K562 (cell line): ENCODE measurements around the gene MKNK1. TPM values are rescaled to one million over a fixed set of nuclear protein-coding genes. Genes with fewer than 3 reads are reported as not detected.

Source experiments
- DMBX1 ChIP-seq: fragments of 250-450 bp; sonication (Bioruptor Pico); IDR thresholded peaks from 2 replicates; pipeline ENCODE4 v1.8.0; 2022; ENCODE audit warnings: inconsistent platforms, mild to moderate bottlenecking, moderate library complexity, borderline replicate concordance
- ELF2 ChIP-seq: fragments of 250-450 bp; sonication (Bioruptor Pico); IDR thresholded peaks from 2 replicates; pipeline ENCODE4 v1.5.0; 2021; ENCODE audit warnings: mild to moderate bottlenecking
- HNRNPL ChIP-seq: fragments of 200-400 bp; formaldehyde crosslinking; IDR thresholded peaks from 2 replicates; pipeline ENCODE4 v1.6.1; 2017; ENCODE audit warnings: low read depth, mild to moderate bottlenecking, low read length
- MNT ChIP-seq, 2 experiments: fragments of 450-650 bp; conservative IDR thresholded peaks; 2 replicates each; pipeline ENCODE4 v1.6.1; 2017; ENCODE audit warnings: mild to moderate bottlenecking in 2 of 2, moderate library complexity in 2 of 2
- NKRF ChIP-seq: fragments of 450-650 bp; IDR thresholded peaks from 2 replicates; pipeline ENCODE4 v1.6.1; 2016; ENCODE audit warnings: borderline replicate concordance
- NONO ChIP-seq, 2 experiments: fragments of 200-400 bp in 1 of 2; fragments of 450-650 bp in 1 of 2; formaldehyde crosslinking in 1 of 2; IDR thresholded peaks; 2 replicates each; pipeline ENCODE4 v1.6.1; 2017; ENCODE audit warnings: low read depth in 2 of 2, mild to moderate bottlenecking in 2 of 2, moderate library complexity in 2 of 2, low read length in 1 of 2
- PRPF4 ChIP-seq: fragments of 200-400 bp; formaldehyde crosslinking; IDR thresholded peaks from one replicate; pipeline ENCODE4 v1.6.1; 2017; ENCODE audit warnings: low read length, low read depth, mild to moderate bottlenecking; ENCODE audit not compliant: insufficient read depth, poor library complexity, severe bottlenecking
- RERE ChIP-seq: sonication (generic); formaldehyde crosslinking; IDR thresholded peaks from 2 replicates; pipeline ENCODE4 v1.8.0; 2023; ENCODE audit warnings: missing genetic modification reagents, mild to moderate bottlenecking, borderline replicate concordance
- TEAD4 ChIP-seq, 2 experiments: sonication (generic) in 1 of 2; formaldehyde crosslinking in 1 of 2; IDR thresholded peaks; 2 replicates each; pipeline versions ENCODE4 v1.6.1 to v1.8.0; 2012 to 2022; ENCODE audit warnings: borderline replicate concordance in 1 of 2, inconsistent platforms in 1 of 2, low read length in 1 of 2, mild to moderate bottlenecking in 1 of 2, missing genetic modification reagents in 1 of 2
- ZNF583 ChIP-seq: fragments of 250-450 bp; sonication (Bioruptor Pico); IDR thresholded peaks from 2 replicates; pipeline ENCODE4 v1.4.0; 2020
- ZSCAN29 ChIP-seq: fragments of 450-650 bp; IDR thresholded peaks from 2 replicates; pipeline ENCODE4 v1.6.1; 2017
- polyA plus RNA-seq, 8 experiments: library from polyadenylated mRNA; depleted of rRNA in 4 of 8; stranded (reverse) in 5 of 8; unstranded in 3 of 8; fragments of >200 nt; fragmentation: Nextera tagmentation in 2 of 8; fragmentation: Illumina TruSeq in 1 of 8; extraction: Ambion mirVana in 2 of 8; extraction: Trizol in 1 of 8; gene quantifications; 2 replicates each; pipeline versions ENCODE4 v1.2.1 to v1.2.3, GENCODE V29; 2011 to 2014; ENCODE audit warnings: inconsistent platforms in 1 of 8, missing spikeins in 1 of 8
- total RNA-seq, 7 experiments: library from RNA; depleted of rRNA in 6 of 7; stranded (reverse); fragments of >200 nt in 6 of 7; fragmentation: Illumina TruSeq in 2 of 7; extraction: Trizol in 2 of 7; gene quantifications; 2 replicates each; pipeline versions ENCODE4 v1.2.1 to v1.2.3, GENCODE V29; 2011 to 2021; ENCODE audit warnings: low replicate concordance in 1 of 7
- TF ChIP-seq, protein P1 (sequence below): sonication (generic); formaldehyde crosslinking; IDR thresholded peaks from 2 replicates; pipeline ENCODE4 v1.9.0; 2022; ENCODE audit warnings: mild to moderate bottlenecking, missing genetic modification reagents
- TF ChIP-seq, protein P2 (sequence below): fragments of 250-450 bp; sonication (Bioruptor Pico); IDR thresholded peaks from 2 replicates; pipeline ENCODE4 v1.5.0; 2021; ENCODE audit warnings: mild to moderate bottlenecking, borderline replicate concordance

Gene MKNK1
- total and polyA plus RNA-seq, 9 of the 15 experiments (the other 6 are each of a cell fraction or from before 2014, with no cell fraction given) = 27.7 to 51.3 (median 43.7) TPM

DNA sequence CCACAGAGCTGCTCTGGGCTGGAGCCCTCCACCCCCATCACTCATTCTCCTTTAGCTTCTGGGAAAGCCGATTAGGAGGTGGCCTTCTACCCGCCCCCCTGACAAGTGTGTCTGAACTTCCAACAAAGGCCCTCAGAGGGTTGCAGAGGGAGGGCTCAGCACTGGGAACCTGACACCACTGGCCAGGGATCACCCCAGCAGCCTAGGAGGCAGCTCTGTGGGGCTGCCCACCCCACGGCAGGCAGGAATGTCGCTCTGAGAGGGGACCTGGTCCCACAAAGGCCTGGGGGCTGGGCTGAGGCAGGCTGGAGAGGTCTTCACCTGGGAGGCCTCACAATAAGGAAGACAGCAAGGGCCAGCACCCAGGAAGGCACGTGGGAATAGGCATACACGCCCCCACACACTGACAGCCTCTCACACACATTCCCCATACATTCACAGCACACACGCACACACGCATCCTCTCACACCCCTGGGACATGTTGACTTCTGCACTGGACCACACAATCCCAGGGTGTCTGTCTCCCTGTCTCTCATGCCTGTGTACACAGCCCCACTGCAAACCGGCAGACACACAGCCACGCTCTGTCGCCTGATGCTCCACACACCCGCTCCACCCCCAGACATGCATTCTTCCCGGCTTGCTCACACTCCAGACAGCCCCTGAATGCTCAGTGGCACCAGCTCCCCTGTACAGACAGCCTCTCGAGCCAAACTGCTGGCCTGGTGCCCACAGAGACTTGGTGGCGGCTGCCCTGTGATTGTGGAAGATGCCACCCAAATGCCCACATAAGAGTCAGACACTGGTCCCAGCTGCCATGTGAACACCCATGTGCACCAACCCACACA is 83.8 kb downstream of the MKNK1 start (continued):
- no peak for TF ChIP-seq RERE
- TF ChIP-seq, protein P1, sequence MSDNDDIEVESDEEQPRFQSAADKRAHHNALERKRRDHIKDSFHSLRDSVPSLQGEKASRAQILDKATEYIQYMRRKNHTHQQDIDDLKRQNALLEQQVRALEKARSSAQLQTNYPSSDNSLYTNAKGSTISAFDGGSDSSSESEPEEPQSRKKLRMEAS = peak; percentile 80
- no peak for TF ChIP-seq NONO (IDR thresholded peaks at IDR 0.05; ENCODE audit: low read depth in 2 of 2, low read length in 1 of 2)
- peak in 1 of 2 experiments; percentile 88; a peak in 3 of 4 replicates for TF ChIP-seq MNT (conservative IDR thresholded peaks at IDR 0.05)
- TF ChIP-seq DMBX1 (CRISPR knock-in tag) = peak; percentile 33; the same call in 1 of the 2 replicates
- no peak for TF ChIP-seq HNRNPL
- no peak for TF ChIP-seq ELF2 (CRISPR knock-in tag)
- 0 out of 2 replicates have a peak, but pooled peaks have one; percentile 14 for TF ChIP-seq ZNF583 (CRISPR knock-in tag)
- 0 out of 2 replicates have a peak, but pooled peaks have one; percentile 36 for TF ChIP-seq ZSCAN29
- TF ChIP-seq, protein P2, sequence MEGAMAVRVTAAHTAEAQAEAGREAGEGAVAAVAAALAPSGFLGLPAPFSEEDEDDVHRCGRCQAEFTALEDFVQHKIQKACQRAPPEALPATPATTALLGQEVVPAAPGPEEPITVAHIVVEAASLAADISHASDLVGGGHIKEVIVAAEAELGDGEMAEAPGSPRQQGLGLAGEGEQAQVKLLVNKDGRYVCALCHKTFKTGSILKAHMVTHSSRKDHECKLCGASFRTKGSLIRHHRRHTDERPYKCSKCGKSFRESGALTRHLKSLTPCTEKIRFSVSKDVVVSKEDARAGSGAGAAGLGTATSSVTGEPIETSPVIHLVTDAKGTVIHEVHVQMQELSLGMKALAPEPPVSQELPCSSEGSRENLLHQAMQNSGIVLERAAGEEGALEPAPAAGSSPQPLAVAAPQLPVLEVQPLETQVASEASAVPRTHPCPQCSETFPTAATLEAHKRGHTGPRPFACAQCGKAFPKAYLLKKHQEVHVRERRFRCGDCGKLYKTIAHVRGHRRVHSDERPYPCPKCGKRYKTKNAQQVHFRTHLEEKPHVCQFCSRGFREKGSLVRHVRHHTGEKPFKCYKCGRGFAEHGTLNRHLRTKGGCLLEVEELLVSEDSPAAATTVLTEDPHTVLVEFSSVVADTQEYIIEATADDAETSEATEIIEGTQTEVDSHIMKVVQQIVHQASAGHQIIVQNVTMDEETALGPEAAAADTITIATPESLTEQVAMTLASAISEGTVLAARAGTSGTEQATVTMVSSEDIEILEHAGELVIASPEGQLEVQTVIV = no peak
- no peak for TF ChIP-seq PRPF4
- TF ChIP-seq NKRF = peak; percentile 75
- TF ChIP-seq TEAD4 (IDR thresholded peaks at IDR 0.05; ENCODE audit: low read length) = no peak
- no peak for TF ChIP-seq TEAD4 (CRISPR knock-in tag; IDR thresholded peaks at IDR 0.05; ENCODE audit: borderline replicate concordance)
